Chondrocyte (in vitro differentiated cells): Measurements from ENCODE around the gene CDAN1. TPM values are rescaled to one million over a fixed set of nuclear protein-coding genes. Genes with fewer than 3 reads are reported as not detected.

Experiments used
- DNase-seq: peaks from one replicate; pipeline ENCODE4 v3.0.0; 2021; ENCODE audit warnings: mixed read lengths, low spot score
- H3K27ac Mint-ChIP-seq: one replicate; pipeline ENCODE4 v1.8.0; 2021; ENCODE audit warnings: mild to moderate bottlenecking, moderate library complexity, mixed read lengths; ENCODE audit not compliant: unreplicated experiment
- H3K27me3 Mint-ChIP-seq: 2 replicates; pipeline ENCODE4 v1.8.0; 2021; ENCODE audit warnings: low read depth, mixed read lengths
- H3K36me3 Mint-ChIP-seq: 2 replicates; pipeline ENCODE4 v1.8.0; 2021; ENCODE audit warnings: low read depth, mixed read lengths
- H3K4me1 Mint-ChIP-seq: 2 replicates; pipeline ENCODE4 v1.8.0; 2021; ENCODE audit warnings: low read depth, mild to moderate bottlenecking, mixed read lengths
- H3K4me3 Mint-ChIP-seq: one replicate; pipeline ENCODE4 v1.8.0; 2021; ENCODE audit warnings: mild to moderate bottlenecking, moderate library complexity, mixed read lengths; ENCODE audit not compliant: unreplicated experiment
- H3K9me3 Mint-ChIP-seq: 2 replicates; pipeline ENCODE4 v1.8.0; 2021; ENCODE audit warnings: low read depth, mixed read lengths
- total RNA-seq: library from RNA; stranded (reverse); gene quantifications from 3 replicates; pipeline ENCODE4 v1.2.1, GENCODE V29; 2021
- TF ChIP-seq, protein P1 (sequence below): fragments of 200-600 bp; sonication (generic); IDR thresholded peaks from 2 replicates; pipeline ENCODE4 v1.5.0; 2021; ENCODE audit warnings: antibody characterized with exemption, mild to moderate bottlenecking, moderate library complexity

CDAN1 gene
- total RNA-seq, 1 donor from 2014 or later = 15.7 TPM

DNA sequence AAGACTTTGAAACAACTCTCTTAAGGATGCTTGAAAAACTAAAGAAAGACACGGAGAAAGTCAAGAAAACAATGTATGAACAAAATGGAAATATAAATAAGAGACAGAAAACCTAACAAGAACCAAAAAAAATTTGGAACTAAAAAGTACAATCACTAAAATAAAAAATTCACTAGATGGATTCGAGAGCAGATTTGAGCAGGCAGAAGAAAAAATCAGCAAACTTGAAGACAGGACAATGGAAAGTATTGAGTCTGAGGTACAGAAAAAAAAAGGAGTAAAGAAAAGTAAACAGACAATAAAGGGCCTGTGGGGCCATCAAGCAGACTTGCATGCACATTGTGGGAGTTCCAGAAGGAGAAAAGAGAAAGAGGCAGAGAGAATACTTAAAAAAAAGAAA lies 13.4 kb upstream of the CDAN1 start:
- H3K4me3 Mint-ChIP-seq = no peak overlapping the region
- peaks cover 6% of the 10 kb centered on the region for H3K9me3 Mint-ChIP-seq
- no peaks in the 10 kb centered on the region for H3K27me3 Mint-ChIP-seq
- DNase-seq = no peak
- H3K4me1 Mint-ChIP-seq = no peaks in the 10 kb centered on the region
- no peak overlapping the region for H3K27ac Mint-ChIP-seq
- H3K36me3 Mint-ChIP-seq = peaks cover 32% of the 10 kb centered on the region
- TF ChIP-seq, protein P1, sequence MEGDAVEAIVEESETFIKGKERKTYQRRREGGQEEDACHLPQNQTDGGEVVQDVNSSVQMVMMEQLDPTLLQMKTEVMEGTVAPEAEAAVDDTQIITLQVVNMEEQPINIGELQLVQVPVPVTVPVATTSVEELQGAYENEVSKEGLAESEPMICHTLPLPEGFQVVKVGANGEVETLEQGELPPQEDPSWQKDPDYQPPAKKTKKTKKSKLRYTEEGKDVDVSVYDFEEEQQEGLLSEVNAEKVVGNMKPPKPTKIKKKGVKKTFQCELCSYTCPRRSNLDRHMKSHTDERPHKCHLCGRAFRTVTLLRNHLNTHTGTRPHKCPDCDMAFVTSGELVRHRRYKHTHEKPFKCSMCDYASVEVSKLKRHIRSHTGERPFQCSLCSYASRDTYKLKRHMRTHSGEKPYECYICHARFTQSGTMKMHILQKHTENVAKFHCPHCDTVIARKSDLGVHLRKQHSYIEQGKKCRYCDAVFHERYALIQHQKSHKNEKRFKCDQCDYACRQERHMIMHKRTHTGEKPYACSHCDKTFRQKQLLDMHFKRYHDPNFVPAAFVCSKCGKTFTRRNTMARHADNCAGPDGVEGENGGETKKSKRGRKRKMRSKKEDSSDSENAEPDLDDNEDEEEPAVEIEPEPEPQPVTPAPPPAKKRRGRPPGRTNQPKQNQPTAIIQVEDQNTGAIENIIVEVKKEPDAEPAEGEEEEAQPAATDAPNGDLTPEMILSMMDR = no peak

DNA sequence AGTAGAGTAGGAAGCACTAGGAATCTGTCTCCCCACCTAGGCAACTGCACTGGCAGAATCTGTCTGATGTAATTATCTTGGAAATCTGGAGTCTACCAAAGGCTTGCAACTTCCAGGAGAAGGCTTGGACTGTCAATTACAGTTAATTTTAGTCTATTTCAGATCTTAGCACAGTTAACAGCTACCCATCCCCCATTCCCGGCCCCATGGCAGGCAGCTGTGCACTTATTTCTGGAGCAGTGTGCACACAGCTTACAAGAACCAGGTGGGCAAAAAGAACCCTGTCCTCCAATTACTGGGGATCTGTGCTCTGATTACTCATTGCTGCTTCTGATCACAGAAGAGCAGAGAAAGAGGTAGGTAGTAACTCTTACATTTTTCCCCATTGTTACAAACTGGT lies 12.3 kb upstream of the CDAN1 start:
- Mint-ChIP-seq H3K27me3 (no peaks in the 10 kb centered on the region), H3K4me3 (no peak overlapping the region), H3K4me1 (no peaks in the 10 kb centered on the region), H3K27ac (no peak overlapping the region), H3K9me3 (peaks cover 6% of the 10 kb centered on the region), H3K36me3 (peaks cover 35% of the 10 kb centered on the region)
- TF ChIP-seq, protein P1 = no peak
- DNase-seq = no peak

DNA sequence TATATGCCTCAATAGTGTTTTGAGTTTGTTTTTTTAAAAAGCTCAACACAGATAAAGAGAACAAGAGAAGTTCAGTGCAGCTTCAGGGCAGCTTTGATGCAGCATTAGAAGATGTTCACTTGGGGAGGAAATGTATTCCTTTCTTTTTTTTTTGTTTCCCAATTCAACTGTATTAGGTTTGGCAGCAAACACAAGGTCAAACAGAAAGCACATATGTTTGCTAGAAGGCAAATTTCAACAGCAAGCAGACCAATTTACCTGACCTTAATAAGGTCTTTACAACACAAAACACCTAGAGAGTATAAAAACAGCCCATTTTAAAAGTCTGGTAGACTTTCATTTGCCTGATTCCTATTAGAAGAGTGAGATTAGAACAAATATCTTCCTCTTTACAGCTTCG lies 7.3 kb upstream of the CDAN1 start:
- H3K27ac Mint-ChIP-seq = no peak overlapping the region
- no peak overlapping the region for H3K4me3 Mint-ChIP-seq
- H3K27me3 Mint-ChIP-seq = no peaks in the 10 kb centered on the region
- H3K36me3 Mint-ChIP-seq = peaks cover 12% of the 10 kb centered on the region
- no peak for DNase-seq
- TF ChIP-seq, protein P1 = no peak
- H3K9me3 Mint-ChIP-seq = no peaks in the 10 kb centered on the region
- H3K4me1 Mint-ChIP-seq = peaks cover 13% of the 10 kb centered on the region

DNA sequence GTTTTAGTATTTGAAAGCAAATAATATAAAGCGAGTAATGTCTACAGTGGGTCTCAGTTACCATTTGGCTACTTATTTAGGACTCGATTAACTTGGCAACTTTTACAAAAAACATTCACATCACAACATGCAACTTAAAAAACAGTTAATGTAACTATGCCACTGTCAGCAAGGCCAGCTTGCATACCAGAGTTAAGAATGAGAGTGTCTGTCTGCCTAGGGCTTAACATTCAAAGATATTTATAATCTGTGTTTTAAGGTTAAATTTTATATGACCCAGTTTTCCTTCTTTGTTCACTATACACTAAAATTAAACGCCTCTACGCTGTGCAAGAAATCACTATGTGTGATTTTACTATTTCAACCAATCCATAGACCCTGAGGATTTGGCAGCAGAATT lies 5.2 kb upstream of the CDAN1 start:
- H3K27ac Mint-ChIP-seq = no peak overlapping the region
- H3K4me1 Mint-ChIP-seq = peaks cover 19% of the 10 kb centered on the region
- H3K9me3 Mint-ChIP-seq = no peaks in the 10 kb centered on the region
- no peak for DNase-seq
- TF ChIP-seq, protein P1 = no peak
- no peaks in the 10 kb centered on the region for H3K27me3 Mint-ChIP-seq
- H3K4me3 Mint-ChIP-seq = no peak overlapping the region
- peaks cover 12% of the 10 kb centered on the region for H3K36me3 Mint-ChIP-seq

DNA sequence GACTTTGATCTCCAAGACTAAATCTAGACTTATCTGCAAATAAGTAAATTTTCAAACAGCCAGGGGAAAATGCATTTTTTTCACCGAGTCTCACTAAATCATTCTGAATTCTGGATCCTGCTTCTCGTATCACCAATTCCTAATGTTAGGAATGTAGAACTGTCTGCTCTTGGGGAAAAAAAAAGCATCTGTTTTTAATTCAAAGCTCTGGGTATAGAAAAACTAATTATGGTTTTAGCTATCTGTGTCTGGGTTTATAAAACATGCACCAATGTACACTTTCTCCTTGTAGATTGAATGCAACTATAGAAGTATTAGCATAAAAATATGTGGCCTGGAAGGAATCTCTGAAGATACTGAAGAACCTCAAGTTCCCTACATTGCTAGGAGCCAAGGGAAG lies 4.8 kb upstream of the CDAN1 start:
- H3K4me1 Mint-ChIP-seq = peaks cover 19% of the 10 kb centered on the region
- no peaks in the 10 kb centered on the region for H3K27me3 Mint-ChIP-seq
- no peak for DNase-seq
- H3K4me3 Mint-ChIP-seq = no peak overlapping the region
- no peaks in the 10 kb centered on the region for H3K9me3 Mint-ChIP-seq
- peaks cover 12% of the 10 kb centered on the region for H3K36me3 Mint-ChIP-seq
- peak overlapping the region; percentile 34 for H3K27ac Mint-ChIP-seq
- TF ChIP-seq, protein P1 = peak; percentile 26
